Muscle layer of duodenum (tissue), 2 donors: ENCODE results near the gene ABHD16A.

Source experiments
- H3K27ac ChIP-seq: one replicate; pipeline ENCODE4 v1.7.0; 2013; ENCODE audit warnings: mild to moderate bottlenecking, low read length
- H3K27me3 ChIP-seq: one replicate; pipeline ENCODE4 v1.7.0; 2013; ENCODE audit warnings: low read depth, mild to moderate bottlenecking, control low read depth, low read length
- H3K36me3 ChIP-seq, 2 donors: one replicate each; pipeline ENCODE4 v1.7.0; 2013; ENCODE audit warnings: low read length in 2 of 2, control low read depth in 1 of 2, mild to moderate bottlenecking in 1 of 2; ENCODE audit not compliant: insufficient read depth in 2 of 2, control insufficient read depth in 1 of 2
- H3K4me1 ChIP-seq, 2 donors: one replicate each; pipeline ENCODE4 v1.7.0; 2013; ENCODE audit warnings: low read length in 2 of 2, mild to moderate bottlenecking in 2 of 2, control low read depth in 1 of 2, moderate library complexity in 1 of 2; ENCODE audit not compliant: insufficient read depth in 2 of 2, control insufficient read depth in 1 of 2
- H3K4me3 ChIP-seq, 2 donors: one replicate each; pipeline ENCODE4 v1.7.0; 2013; ENCODE audit warnings: low read length in 2 of 2, low read depth in 1 of 2, mild to moderate bottlenecking in 1 of 2
- H3K9me3 ChIP-seq, 2 donors: one replicate each; pipeline ENCODE4 v1.7.0; 2013; ENCODE audit warnings: low read length in 2 of 2, control low read depth in 1 of 2, mild to moderate bottlenecking in 1 of 2; ENCODE audit not compliant: control insufficient read depth in 1 of 2
- donor health status: healthy.

The ABHD16A gene

DNA sequence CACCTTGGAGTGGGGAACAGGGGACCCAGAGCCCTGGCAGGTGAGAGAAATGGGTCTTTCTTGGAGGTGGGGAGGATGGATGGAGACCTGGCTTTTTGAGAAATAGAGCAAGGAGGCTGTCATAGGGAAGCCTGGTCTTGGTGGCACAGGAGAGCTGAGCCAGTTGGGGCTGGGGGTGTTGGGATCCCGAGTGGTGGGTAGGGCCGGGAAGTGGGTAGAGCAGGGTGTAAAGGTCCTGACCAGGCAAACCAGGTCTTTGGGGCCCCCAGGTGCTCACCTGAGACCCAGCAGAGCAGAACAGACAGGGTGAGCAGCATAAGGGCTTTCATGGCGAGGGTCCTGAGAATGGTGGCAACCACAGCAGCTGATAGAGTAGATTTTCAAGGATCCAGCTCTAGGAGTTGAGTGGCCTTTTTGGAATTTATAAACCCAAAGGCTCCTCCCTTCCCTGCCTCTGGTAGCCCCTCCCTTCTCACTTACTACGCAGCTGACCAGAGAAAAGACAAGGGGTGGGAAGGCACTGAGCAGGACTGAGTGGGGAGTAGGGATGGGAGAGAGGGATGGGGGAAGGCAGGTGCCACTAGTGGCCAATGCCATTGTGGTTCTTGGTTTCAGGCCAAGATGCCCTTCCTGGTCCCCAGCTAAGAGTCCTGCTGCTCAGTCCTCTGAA lies 18.4 kb upstream of the ABHD16A start, which contains the start of gene LY6G6C:
Gene LY6G6C (minus strand): TSS at position 396 of the 670 bp plus-strand sequence. CDS start 67 bp downstream, at position 329.
- no peaks in the 10 kb centered on the region for H3K27me3 ChIP-seq
- H3K4me3 ChIP-seq = no peak within 1 kb of the TSS
- no peak within 1 kb of the TSS for H3K27ac ChIP-seq
- H3K36me3 ChIP-seq = peaks cover 0 to 7% of the 10 kb centered on the region in 2 donors
- H3K9me3 ChIP-seq = no peaks in the 10 kb centered on the region
- no peaks in the 10 kb centered on the region for H3K4me1 ChIP-seq

DNA sequence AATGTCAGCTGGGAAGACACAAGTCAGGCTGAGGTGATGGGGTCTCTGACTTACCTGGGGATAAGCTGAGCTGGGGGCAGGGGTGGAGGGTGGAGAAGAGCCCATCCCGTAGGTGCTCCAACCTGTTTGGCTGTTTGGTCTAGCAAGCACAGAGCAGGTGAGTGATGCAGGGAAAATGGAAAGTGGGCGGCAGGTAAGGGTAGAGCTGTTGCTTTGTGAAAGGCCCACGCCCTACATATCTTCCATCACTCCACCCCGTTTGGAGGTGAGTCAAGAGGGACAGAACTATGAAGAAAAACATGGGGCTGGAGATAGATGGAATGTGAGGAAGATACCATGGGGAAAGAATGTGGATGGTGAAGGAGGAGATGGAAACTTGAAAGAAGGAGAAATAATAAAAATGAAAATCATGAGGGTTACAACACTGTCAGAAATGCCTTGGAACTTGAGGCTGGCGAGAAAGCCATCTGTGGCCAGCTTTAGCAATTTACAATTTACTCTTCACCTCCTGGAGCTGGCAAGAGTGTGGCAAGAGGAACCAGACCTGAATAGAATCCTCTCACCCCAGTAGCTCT lies 17.2 kb upstream of the ABHD16A start:
- Histone ChIP-seq H3K9me3 (no peaks in the 10 kb centered on the region), H3K36me3 (no peaks in the 10 kb centered on the region), H3K27me3 (no peaks in the 10 kb centered on the region), H3K4me1 (no peaks in the 10 kb centered on the region), H3K27ac (no peak overlapping the region), H3K4me3 (no peak overlapping the region)

DNA sequence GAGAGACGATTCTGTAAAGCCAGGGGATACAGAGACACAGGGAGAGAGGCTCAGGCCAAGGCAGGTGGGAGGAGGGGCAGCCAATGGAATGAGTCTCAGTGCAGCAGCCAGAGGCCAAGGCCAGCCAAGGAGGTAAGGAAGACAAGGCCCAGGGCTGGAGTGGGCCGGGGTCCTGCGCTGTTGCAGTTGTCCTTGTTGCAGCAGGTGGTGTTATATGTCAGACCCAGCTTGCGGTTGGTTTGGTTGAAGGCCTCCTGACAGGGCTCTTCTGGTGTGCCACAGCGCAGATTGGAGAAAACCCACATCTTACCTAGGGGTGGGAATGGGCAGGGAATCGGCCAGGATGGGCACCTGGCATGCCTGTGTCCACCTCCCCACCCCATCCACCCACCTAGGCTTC lies 15.9 kb upstream of the ABHD16A start:
- H3K4me1 ChIP-seq = no peaks in the 10 kb centered on the region
- H3K36me3 ChIP-seq = no peaks in the 10 kb centered on the region
- no peaks in the 10 kb centered on the region for H3K9me3 ChIP-seq
- H3K27me3 ChIP-seq = no peaks in the 10 kb centered on the region
- H3K27ac ChIP-seq = no peak overlapping the region
- no peak overlapping the region for H3K4me3 ChIP-seq

DNA sequence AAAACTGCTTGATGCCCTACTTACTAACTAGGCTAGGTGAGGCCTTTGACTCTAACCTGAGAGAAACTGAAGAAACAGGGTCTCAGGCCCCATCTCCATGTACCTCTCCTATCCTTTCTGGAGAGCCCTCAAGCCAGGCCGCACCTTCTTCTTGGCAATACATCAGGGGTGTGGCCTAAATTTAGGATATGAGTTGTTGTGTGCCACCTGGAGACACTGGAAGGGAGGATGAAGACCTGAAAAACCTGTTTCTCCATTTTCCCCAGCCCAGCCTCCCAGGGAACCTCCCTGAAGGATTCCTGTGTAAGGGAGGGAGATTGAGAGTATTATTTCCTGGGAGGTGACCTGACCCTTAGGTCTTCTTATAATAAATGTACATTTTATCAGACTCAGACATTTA lies 15.1 kb upstream of the ABHD16A start:
- H3K27me3 ChIP-seq = no peaks in the 10 kb centered on the region
- H3K4me3 ChIP-seq = no peak overlapping the region
- H3K9me3 ChIP-seq = no peaks in the 10 kb centered on the region
- no peaks in the 10 kb centered on the region for H3K4me1 ChIP-seq
- H3K36me3 ChIP-seq = no peaks in the 10 kb centered on the region
- H3K27ac ChIP-seq = no peak overlapping the region

DNA sequence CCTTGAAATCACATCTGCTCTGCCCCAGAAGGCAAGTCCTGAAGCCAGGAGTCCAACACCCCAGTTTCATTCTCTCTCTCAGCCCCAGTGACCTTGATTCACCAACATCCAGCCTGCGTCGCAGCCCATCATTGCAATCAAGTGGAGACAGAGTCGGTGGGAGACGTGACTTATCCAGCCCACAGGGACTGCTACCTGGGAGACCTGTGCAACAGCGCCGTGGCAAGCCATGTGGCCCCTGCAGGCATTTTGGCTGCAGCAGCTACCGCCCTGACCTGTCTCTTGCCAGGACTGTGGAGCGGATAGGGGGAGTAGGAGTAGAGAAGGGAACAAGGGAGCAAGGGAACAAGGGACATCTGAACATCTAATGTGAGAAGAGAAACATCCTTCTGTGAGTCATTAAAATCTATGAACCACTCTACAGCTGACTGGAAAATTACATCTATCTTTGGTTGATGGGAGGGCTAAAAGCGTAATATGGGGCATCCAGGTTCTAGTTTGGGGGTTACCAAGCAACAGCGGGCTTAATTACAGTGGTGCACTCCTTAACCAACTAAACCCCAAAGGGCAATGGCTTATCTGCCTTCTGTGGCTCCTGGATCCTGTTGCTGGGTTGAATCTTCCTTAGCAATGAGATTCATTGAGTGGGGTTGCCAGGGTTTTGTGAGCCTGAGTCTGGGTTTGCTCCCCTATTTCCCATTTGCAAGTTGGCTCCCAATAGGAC lies 14.5 kb upstream of the ABHD16A start:
- H3K27ac ChIP-seq = no peak overlapping the region

DNA sequence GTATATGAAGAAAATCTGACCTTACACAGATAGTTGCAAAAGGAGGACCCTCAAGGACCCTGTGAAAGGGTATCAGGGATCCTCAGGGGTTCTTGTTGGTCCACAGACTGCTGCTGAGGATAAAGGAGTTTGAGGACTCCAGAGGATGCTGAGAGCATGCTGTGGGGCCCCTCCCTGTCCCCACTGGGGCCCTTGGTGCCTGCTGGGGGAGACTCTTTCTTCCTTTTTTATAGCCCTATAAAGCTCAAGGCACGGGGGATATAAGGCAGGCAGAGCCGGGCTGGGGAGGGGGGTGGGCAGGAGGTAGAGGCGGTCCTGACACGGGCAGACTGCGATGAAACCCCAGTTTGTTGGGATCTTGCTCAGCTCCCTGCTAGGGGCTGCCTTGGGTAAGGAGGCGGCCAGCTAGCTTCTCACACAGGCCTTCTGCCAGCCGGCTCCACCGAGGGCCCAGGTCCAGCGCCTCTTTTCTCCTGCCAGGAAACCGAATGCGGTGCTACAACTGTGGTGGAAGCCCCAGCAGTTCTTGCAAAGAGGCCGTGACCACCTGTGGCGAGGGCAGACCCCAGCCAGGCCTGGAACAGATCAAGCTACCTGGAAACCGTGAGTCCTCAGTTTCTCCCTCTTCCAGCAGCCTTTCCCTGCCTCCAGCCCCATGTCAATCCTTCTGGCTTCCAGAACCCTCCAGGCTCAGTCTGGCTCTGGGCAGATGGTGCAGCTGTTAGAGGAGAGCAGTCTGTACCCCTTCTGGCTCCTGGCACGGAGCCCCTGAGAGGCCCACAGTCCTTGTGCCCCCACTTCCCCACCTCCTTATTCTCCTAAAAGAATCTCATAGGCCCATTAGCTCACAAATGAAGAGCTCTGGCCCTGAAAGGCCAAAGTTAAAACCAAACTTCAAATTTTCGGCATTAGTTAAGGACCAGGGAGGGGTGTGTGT lies 12.2 kb upstream of the ABHD16A start, which contains the start of gene LY6G6D:
Gene LY6G6D (plus strand): TSS at position 327 of the 937 bp plus-strand sequence. CDS start 8 bp downstream, at position 335.
- Histone ChIP-seq H3K36me3 (no peaks in the 10 kb centered on the region), H3K27ac (no peak within 1 kb of the TSS), H3K9me3 (no peaks in the 10 kb centered on the region), H3K4me3 (no peak within 1 kb of the TSS), H3K27me3 (no peaks in the 10 kb centered on the region), H3K4me1 (no peaks in the 10 kb centered on the region)

More for the DNA sequence above, 14.5 kb upstream of the ABHD16A start:
- Histone ChIP-seq H3K4me1 (no peaks in the 10 kb centered on the region), H3K9me3 (no peaks in the 10 kb centered on the region), H3K36me3 (no peaks in the 10 kb centered on the region), H3K27me3 (no peaks in the 10 kb centered on the region), H3K4me3 (no peak overlapping the region)

DNA sequence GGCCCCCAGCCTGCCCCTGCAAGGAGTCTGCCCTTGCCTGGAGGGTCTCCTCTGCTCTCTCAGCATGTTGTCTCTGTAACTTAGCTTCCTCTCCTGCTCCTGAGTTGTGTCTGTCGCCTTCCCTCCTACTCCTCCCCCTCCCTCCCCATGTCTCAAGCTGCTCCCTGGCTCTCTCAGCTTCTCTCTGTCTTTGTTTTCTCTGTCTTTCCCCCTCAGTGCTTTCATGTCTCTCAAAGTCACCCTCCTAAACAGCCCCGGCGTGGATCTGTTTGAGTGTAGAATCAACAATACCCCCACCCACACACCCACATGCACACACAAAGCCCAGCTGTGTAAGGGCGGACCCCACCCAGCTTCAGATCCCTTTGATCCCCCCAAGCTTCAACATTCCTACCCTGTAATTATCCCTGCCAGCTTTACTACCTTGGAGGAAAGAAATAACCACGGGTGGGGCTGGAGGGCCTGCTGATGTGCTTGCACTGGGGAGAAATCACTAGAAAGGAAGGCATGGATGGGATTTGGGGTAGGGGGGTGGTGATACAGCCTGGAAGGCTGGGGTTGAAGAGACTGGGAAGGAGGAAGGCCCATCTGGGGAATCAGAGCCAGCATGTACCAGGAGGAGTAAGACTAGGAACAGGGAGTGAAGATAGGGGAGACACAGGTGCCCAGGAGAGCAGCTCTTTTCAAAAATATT lies 11.0 kb upstream of the ABHD16A start:
- Histone ChIP-seq H3K27ac (no peak overlapping the region), H3K4me3 (no peak overlapping the region), H3K36me3 (no peaks in the 10 kb centered on the region)

DNA sequence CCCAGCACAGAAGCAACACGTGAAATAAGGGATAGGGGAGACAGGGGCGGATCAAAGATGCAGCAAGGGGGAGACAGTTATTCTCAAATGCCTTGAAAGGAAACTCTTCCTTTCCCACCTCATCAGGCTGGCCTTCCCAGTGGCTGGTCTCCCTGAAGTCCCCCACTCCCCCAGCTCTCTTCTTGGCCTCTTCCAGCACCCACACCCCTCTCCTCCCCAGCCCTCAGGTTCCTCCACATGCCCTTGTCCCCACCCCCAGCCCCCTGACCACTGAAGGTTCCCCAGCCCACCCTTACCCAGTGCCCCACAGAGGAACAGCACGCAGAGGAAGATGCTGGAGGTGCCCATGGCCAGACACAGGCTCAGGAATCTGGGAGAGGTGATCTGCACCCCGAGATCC lies 10.3 kb upstream of the ABHD16A start:
- H3K36me3 ChIP-seq = no peaks in the 10 kb centered on the region
- no peak overlapping the region for H3K4me3 ChIP-seq
- H3K27me3 ChIP-seq = no peaks in the 10 kb centered on the region
- no peaks in the 10 kb centered on the region for H3K4me1 ChIP-seq
- no peak overlapping the region for H3K27ac ChIP-seq
- H3K9me3 ChIP-seq = no peaks in the 10 kb centered on the region

More for the DNA sequence above, 11.0 kb upstream of the ABHD16A start:
- Histone ChIP-seq H3K4me1 (no peaks in the 10 kb centered on the region), H3K9me3 (no peaks in the 10 kb centered on the region), H3K27me3 (no peaks in the 10 kb centered on the region)

DNA sequence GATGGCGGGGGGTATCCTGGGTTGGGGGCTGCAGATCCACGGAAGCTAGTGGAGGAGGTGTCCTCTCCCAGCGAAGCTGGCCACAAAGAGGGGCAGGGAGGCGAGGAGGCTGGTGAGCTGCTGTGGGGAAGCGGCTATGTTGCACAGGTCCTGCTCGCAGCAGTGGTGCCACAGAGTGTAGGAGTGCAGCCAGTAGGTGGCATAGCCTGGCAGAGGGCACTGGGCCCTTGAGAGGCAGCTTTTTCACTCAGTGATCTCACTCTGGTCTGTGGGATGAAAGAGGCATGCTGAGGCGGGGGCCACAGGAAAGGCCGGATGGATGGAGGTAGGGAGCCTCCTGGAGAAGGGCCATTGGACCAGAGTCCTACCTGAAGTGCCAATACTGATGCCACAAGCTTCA lies 9.2 kb upstream of the ABHD16A start:
- Histone ChIP-seq H3K4me3 (no peak overlapping the region), H3K27me3 (no peaks in the 10 kb centered on the region), H3K27ac (no peak overlapping the region), H3K36me3 (no peaks in the 10 kb centered on the region), H3K4me1 (no peaks in the 10 kb centered on the region), H3K9me3 (no peaks in the 10 kb centered on the region)

DNA sequence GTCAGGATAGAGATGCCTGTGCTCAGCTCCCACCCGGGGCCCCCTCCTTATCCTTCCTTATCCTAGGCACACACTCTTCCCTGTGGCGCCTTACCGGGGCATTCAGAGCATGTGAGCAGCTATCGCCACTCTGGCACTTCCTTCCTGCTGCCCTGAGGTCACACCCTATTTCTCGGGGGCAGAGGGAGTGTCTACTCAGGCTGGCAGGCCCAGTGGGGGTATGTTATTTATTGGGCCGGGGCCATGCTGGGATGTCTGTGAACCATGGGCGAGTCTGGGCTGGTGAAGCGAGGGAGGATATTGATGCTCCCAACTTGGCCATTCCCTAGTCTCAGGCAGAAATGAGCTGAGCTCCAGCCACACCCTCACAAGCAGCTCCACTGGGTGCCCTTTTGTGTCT lies 8.1 kb upstream of the ABHD16A start:
- Histone ChIP-seq H3K4me1 (no peaks in the 10 kb centered on the region), H3K9me3 (no peaks in the 10 kb centered on the region), H3K27ac (no peak overlapping the region), H3K4me3 (no peak overlapping the region), H3K36me3 (no peaks in the 10 kb centered on the region), H3K27me3 (no peaks in the 10 kb centered on the region)
